Measurements from ENCODE around the gene DHRS3.

Gene DHRS3

GRCh38 chr1:12615865-12616708 is 1.9 kb downstream of the DHRS3 start:
- no peak for DNase-seq

- no peak for DNase-seq
These were observed 2.7 kb downstream of the DHRS3 start for GRCh38 chr1:12615159-12615864.

- no peak for DNase-seq
These were observed 3.4 kb downstream of the DHRS3 start for GRCh38 chr1:12614402-12615158.

- DNase-seq = no peak
These were observed 4.8 kb downstream of the DHRS3 start for GRCh38 chr1:12613180-12613579.

- no peak for DNase-seq
These were observed 7.1 kb downstream of the DHRS3 start for GRCh38 chr1:12610941-12611340.

- DNase-seq = no peak
These were observed 7.6 kb downstream of the DHRS3 start for GRCh38 chr1:12610305-12610935.

GRCh38 chr1:12609469-12610003 is 8.5 kb downstream of the DHRS3 start:
- DNase-seq = no peak

- DNase-seq = no peak
These were observed 9.6 kb downstream of the DHRS3 start for GRCh38 chr1:12608311-12608957.

GRCh38 chr1:12607263-12607662 is 10.7 kb downstream of the DHRS3 start:
- no peak for DNase-seq

GRCh38 chr1:12604986-12605385 is 13.0 kb downstream of the DHRS3 start:
- DNase-seq = no peak

GRCh38 chr1:12604114-12604874 is 13.7 kb downstream of the DHRS3 start:
- no peak for DNase-seq

GRCh38 chr1:12603224-12603623 is 14.8 kb downstream of the DHRS3 start:
- DNase-seq = no peak

GRCh38 chr1:12602659-12603024 is 15.4 kb downstream of the DHRS3 start:
- no peak for DNase-seq

- DNase-seq = no peak
These were observed 16.0 kb downstream of the DHRS3 start for GRCh38 chr1:12601700-12602658.

GRCh38 chr1:12600880-12601633 is 17.0 kb downstream of the DHRS3 start:
- DNase-seq = no peak

GRCh38 chr1:12600335-12600734 is 17.7 kb downstream of the DHRS3 start:
- no peak for DNase-seq

GRCh38 chr1:12599657-12600056 is 18.4 kb downstream of the DHRS3 start:
- no peak for DNase-seq

GRCh38 chr1:12598974-12599373 is 19.0 kb downstream of the DHRS3 start:
- no peak for DNase-seq

- no peak for DNase-seq
These were observed 20.2 kb downstream of the DHRS3 start for GRCh38 chr1:12597792-12598191.

Data from NCI-H774 (cell line).